GM19025 (cell line): Measurements from ENCODE around the gene HS3ST6.
"Not testable (repeated sequence)": the region's sequence is repeated elsewhere in the genome, so short reads cannot be mapped to it uniquely, and the experiment has no call there.

Source experiments
- ATAC-seq: cut with Tn5 transposase; IDR thresholded peaks from one replicate; pipeline ENCODE4 v1.9.1; 2021; ENCODE audit warnings: mild to moderate bottlenecking, low read depth, moderate library complexity; ENCODE audit not compliant: unreplicated experiment

HS3ST6 gene

GRCh38 chr16:1929578-1930337 lies 11.5 kb upstream of the HS3ST6 start:
- ATAC-seq = peak; percentile 84

- no peak for ATAC-seq
Measured at GRCh38 chr16:1929105-1929504, 10.9 kb upstream of the HS3ST6 start.

GRCh38 chr16:1926271-1926670 lies 8.1 kb upstream of the HS3ST6 start:
- no peak for ATAC-seq

- ATAC-seq = no peak
Measured at GRCh38 chr16:1924095-1924494, 5.9 kb upstream of the HS3ST6 start.

GRCh38 chr16:1923299-1924034 lies 5.3 kb upstream of the HS3ST6 start:
- ATAC-seq = no peak

DNA sequence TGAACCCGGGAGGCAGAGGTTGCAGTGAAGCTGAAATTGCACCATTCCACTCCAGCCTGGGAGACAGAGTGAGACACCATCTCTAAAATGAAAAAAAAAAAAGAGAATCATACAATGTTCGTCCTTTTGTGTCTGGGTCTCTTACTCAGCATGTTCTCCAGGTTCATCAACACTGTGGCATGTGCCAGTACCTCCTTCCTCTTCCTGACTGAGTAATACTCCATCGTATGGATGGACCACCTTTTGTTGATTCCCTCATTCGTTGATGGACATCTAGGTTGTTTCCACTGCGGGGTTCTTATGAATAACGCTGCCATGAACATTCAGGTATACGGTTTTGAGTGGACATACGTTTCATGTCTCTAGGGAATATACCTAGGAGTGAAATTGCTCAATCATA lies 4.1 kb upstream of the HS3ST6 start:
- no peak for ATAC-seq

DNA sequence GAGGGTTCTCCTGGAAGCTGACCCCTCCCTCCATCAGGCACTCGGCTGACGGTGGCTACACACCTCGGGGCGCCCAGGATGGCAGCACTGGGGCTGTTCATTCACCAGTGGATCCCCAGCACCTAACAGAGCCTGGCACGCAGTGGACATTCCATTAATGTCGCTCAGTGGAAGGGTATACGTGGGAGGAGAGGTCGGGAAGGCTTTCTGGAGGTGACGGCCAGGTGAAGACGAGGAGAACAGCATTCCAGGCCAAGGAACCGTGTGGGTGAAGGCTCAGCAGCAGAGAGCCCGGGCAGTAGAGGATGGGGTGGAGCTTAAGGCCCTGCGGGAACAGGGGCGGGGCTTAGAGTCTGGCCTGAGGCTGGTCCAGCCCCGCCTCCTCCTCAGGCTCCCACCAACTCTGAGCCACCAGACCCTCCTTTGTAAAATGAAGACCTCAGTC lies 2.5 kb upstream of the HS3ST6 start:
- no peak for ATAC-seq

GRCh38 chr16:1920122-1920521 lies 1.9 kb upstream of the HS3ST6 start:
- ATAC-seq = not testable (repeated sequence)

DNA sequence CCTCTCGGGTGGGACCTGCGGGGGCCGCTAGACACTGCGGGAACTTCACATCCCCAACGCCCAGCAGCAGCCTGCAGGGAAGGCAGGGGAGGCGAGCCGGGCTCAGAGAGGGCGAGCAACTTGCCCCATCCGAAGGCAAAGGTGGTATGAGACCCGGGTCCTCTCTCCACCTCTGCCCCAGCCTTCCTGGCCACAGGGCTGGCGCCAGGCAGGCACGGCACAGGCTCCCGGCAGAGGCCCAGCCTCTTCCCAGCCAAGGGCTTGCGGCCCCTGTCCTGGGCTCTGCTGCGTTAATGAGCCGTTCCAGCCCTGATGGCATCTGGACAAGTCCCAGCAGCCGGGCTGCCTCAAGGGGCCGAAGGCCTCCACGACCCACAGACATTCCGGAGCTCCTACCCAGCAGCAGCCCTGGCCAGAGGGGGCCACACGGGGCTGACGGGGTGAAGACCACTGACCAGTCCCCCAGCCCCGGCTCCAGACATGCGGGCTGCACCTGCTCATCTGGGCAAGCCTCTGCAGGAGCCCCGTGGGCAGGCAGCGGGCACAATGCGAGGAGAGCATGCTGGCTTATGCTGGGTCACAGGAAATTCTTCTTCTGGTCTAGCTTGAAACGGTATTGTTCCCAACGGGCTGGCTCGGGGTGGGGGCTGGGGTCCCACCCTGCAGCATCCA lies 1.2 kb upstream of the HS3ST6 start:
- no peak for ATAC-seq

DNA sequence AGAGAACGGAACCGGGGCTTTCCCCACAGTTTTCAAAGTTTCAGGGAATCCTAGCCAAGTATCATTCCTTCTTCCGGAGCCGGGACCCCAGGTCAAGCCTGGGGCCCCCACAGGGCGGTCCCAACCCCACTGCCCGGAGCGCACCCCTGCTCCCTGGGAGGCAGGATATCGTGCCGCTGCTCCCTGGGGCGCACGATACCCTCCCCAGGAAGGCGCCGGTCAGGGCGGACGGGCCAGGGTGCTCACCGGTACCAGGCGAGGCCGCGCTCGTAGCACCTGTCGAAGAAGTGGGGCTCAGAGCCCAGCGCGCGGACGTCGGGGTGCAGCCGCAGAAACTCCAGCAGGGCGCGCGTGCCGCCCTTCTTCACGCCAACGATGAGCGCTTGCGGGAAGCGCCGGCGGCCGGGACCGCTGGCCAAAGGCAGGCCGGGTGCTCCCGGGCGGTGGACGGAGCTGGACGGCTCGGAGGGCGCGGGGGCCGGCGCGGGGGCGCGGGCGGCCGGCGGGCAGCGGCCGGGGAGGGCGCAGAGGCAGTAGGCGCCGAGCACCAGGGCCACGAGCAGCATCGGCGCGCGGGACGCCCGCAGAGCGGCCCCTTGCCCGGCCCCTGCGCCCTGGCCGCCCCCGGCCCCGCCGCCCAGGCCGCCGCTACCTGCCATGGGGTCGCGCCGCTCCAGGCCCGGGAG lies 407 bp downstream of the HS3ST6 start:
- ATAC-seq = no peak

DNA sequence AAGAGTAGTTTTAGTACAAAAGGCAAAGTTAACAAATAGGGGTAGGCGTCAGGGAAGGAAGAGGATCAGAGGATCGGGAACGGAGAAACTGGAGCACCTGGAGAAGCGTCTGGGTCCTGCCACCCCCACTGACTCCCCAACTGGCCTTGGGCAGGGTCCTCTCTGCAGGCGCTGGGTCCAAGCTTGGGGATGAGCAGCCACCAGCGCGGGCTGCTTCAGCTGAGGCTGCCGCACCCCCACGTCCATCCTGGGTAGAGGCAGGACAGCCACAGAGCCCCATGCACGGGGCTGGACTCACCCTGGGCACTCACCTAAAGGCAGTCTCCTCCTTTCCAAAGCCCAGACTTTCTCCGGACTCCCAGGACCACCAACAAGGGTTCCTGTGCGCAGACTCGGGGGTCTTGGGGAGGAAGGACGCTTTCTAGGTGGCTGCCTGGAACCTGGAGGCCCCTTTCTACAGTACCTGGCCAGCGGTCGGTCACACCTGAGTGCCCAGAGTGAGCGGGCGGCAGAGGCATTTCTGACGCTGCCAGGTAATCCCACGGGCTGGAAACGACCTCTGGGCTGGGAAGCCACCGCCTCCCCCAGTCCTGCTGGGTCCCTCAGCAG lies 1.1 kb downstream of the HS3ST6 start:
- no peak for ATAC-seq

DNA sequence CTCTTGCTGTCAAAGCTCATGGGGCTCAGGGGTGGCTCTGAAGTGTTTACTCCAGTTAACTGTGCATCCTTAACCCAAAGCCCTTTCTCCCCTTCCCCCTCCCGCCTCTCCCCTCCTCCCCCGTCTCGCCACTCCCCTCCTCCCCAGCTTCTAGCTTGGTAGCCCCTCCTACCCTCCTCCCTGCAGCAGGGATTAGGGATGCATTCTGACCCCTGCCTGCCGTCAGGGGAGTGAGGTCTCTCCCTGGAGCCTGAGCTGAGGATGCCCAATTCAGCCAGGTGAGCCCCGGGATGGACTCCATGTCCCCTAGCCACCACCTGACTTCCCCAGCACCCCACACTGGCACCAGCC lies 1.6 kb downstream of the HS3ST6 start:
- ATAC-seq = no peak

DNA sequence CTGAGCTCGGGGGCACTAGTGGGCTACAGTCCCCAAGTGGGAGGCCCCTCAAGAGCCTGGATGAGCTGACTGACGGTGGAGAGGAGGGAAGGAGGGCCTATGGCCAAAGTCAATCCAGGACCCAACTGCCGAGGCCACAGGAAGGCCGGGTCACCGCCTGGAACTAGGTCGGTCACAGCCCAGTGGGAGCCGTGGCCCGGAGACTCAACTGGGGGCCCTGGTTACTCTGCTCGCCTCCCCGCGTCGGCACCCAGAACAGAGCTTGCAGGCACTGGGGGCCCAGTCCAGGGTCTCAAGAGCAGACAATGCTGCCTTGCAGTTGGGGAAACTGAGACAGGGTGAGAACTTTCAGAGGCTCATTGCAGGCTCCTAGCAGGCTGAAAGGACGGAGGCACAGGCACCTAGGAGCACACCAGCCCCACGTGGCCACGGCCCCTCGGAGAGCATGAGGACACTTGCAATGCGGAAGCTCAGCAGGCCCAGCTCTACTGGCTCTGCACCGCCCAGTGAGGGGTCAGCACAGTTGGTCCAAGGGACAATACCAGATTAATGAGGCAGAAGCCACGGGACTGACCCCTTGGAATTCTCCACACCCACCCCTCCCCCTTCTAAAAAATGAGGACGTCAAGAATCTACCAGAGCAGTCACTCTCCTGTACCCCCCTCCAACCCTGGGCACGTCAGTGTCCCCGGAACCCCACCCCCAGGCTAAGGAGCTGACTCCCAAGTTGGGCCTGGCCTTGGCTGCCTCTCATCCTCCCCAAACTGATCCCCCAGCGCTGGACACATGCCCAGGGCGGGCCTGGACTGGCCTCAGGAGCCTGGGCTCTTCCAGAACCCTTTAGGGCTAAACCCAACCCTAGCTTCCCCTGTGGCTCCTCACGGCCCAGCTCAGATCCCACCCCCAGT lies 2.2 kb downstream of the HS3ST6 start:
- no peak for ATAC-seq

GRCh38 chr16:1914988-1915387 lies 3.2 kb downstream of the HS3ST6 start:
- no peak for ATAC-seq

GRCh38 chr16:1914084-1914608 lies 4.1 kb downstream of the HS3ST6 start:
- no peak for ATAC-seq

DNA sequence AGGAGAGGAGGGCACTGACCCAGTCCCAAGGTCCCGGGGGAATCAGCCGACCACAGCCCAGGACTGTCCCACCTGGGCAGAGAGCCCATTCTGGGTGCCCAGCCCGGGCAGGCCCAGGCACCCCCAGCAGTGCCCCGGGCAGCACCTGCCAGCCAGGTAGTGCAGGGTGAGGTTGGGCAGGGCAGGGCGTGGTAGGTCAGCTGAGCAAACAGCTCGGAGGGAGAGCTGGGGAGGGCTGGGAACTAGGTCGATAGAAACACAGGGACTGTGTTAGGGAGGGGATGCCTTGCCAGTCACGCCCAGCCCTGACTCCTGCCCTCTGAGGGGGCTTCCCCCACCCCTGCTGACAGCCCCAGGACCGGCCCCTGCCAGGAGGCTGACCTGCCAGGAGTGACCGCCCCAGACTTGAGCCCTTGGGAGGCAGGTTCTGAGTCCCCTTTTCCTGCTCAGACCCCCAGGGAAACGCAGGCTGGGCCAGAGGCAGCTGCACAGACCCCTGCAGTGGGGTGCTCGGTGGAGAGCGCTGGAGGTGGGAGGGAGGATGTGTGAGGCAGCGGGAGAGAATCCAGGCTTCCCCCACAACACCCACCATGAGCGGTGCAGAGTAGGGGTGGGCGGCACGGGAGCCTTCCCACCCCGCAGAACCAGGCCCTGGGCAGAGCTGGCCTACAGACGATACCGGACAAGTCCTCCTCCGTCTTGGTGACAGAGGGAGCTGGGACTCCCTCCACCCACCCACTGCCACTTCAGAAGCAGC lies 4.7 kb downstream of the HS3ST6 start:
- ATAC-seq = no peak

DNA sequence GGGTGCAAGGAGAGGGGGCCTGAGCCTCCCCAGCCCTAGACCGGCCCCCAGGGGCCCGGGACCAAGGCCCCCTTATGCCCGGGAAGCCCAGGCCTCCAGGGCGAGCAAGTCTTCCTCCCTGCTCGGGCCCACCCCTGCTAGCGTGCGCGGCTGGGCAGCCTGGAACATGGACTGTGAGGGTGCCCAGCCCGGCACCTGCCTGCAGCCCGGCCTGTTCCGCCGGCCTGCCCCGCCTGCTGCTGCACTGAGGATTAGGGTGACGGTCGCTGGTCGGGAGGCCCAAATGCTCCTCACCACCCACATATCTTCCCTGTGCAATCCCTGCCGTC lies 6.0 kb downstream of the HS3ST6 start:
- ATAC-seq = no peak

DNA sequence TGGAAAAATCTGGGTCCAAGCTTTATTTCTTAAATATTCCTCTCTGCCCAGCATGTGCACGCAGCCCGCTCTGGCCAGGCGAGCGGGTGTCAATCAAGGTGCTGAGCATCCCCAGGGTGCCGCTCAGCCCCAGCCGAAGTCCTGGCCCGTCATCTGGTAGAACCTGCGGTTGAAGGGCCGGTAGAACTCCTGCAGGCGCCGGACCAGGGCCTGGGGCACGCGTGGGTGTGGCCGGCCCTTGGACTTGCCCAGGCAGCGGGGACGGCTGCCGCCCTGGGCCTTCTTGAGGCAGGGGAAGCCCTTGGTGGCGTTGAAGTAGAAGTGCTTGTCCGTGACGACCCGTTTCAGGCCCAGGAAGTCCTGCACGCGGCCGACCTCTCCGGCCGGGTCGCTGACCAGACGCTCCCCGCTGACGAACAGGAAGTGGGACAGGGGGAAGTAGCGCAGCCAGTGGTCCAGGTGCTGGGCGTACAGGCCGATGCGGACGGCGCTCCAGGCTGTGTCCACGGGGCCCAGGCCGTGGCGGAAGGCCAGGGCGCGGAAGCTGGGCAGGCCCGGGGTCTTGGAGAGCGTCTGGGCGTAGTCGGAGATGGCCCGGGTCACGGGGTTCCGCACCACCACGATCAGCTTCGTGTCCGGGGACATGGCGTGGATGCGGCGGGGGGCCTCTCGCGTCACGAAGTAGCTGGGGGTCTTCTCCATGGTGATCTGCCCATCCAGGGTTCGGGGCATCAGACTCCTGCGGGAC lies 6.6 kb downstream of the HS3ST6 start:
- ATAC-seq = no peak
